ENCODE data around the gene CHRNB2. TPM values are rescaled to one million over a fixed set of nuclear protein-coding genes. Genes with fewer than 3 reads are reported as not detected.

CHRNB2 gene
- total and polyA plus RNA-seq, 2 donors (not counting 3 experiments of a cell fraction or from before 2014, with no cell fraction given) = not detected

DNA sequence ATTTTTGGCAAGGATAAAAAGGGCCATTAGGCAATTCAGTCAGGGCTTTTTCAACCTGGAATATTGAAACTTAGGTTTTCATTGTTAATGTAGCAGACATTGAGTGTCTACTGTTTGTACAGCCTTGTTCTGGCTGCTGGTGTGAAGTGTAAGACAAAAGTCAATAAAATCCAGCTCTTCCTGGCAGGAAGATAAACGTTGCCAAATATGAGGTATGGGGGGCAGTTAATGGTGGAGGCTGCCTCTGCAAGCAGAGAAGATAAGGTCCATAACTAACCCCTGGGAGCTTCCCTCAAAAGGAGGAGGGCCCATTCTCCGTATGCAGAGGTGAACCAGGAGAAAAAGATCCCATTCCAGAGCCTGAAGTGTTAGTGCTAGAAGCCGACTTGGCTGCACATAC, 45.9 kb upstream of the CHRNB2 start:
- Histone ChIP-seq H3K9me3 (replicated peaks; ENCODE audit: control insufficient read depth, insufficient read depth, low read length) (no peaks in the 10 kb centered on the region), H3K27me3 (ENCODE audit: control insufficient read depth in 2 of 2, insufficient read depth in 2 of 2, low read length in 2 of 2) (no peaks in the 10 kb centered on the region), H3K9me1 (replicated peaks; ENCODE audit: control insufficient read depth, extremely low read depth, insufficient read depth, low read length) (no peaks in the 10 kb centered on the region), H3K4me1 (ENCODE audit: control insufficient read depth, extremely low read depth, insufficient read depth, low read length) (peaks cover 18% of the 10 kb centered on the region), H2AFZ (ENCODE audit: low read depth, low read length) (no peak overlapping the region), H3K79me2 (ENCODE audit: control insufficient read depth, insufficient read depth, low read length) (no peaks in the 10 kb centered on the region), H3K36me3 (ENCODE audit: control insufficient read depth in 2 of 2, extremely low read depth in 1 of 2, insufficient read depth in 2 of 2, low read length in 2 of 2) (no peaks in the 10 kb centered on the region), H3K4me3 (replicated peaks in 1 of 3; ENCODE audit: insufficient read depth in 1 of 3, low read depth in 1 of 3, low read length in 3 of 3) (no peak overlapping the region), H3K4me2 (ENCODE audit: insufficient read depth, low read length) (no peak overlapping the region), H3K27ac (ENCODE audit: insufficient read depth, low read depth, low read length) (no peak overlapping the region), H4K20me1 (replicated peaks; ENCODE audit: control insufficient read depth, extremely low read depth, insufficient read depth, low read length) (no peaks in the 10 kb centered on the region), H3K9ac (replicated peaks; ENCODE audit: extremely low read depth, insufficient read depth, low read length) (no peak overlapping the region)
- peak; percentile 70 for DNase-seq (ENCODE audit: low read depth, low spot score)
- no peak for TF ChIP-seq MYC (IDR thresholded peaks at IDR 0.05; ENCODE audit: low read depth, low read length)
- TF ChIP-seq JUN (IDR thresholded peaks at IDR 0.05; ENCODE audit: borderline replicate concordance, insufficient read depth, insufficient read length, low read depth) = no peak
- TF ChIP-seq POLR2AphosphoS5 (IDR thresholded peaks at IDR 0.05; ENCODE audit: insufficient read depth, low read depth, low read length) = no peak
- no peak for TF ChIP-seq GATA2 (IDR thresholded peaks at IDR 0.05; ENCODE audit: insufficient read depth, insufficient read length, low read depth, low read length)
- no peak for TF ChIP-seq POLR2A (IDR thresholded peaks at IDR 0.05; ENCODE audit: low read depth, low read length)
- TF ChIP-seq EZH2 (IDR thresholded peaks at IDR 0.05; ENCODE audit: borderline replicate concordance, low read depth, low read length, severe bottlenecking) = no peak
- TF ChIP-seq CTCF (IDR thresholded peaks at IDR 0.05; ENCODE audit: extremely low read depth in 1 of 2, insufficient read depth in 1 of 2, low read depth in 1 of 2, low read length in 2 of 2) = no peak
- TF ChIP-seq FOS (IDR thresholded peaks at IDR 0.05; ENCODE audit: borderline replicate concordance, insufficient read depth, low read length) = no peak
- TF ChIP-seq, protein P1, sequence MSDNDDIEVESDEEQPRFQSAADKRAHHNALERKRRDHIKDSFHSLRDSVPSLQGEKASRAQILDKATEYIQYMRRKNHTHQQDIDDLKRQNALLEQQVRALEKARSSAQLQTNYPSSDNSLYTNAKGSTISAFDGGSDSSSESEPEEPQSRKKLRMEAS (IDR thresholded peaks at IDR 0.05; ENCODE audit: insufficient read depth, insufficient read length) = no peak
- dilution Hi-C loops (cut with MboI; ENCODE audit: extremely low pct_ligation_motif_present, low sequenced_read_pairs) (no loop called here), intact Hi-C loops (cut with micrococcal nuclease) (no loop called here)
- ChIA-PET CTCF (interaction anchor here (0.6 to 2.5 kb wide), 6 partner anchors 21 to 42 kb away, joined by 3 to 18 read pairs (median 5); no protein-coding TSS in a partner anchor), POLR2A (no interaction called here)
- BruUV-seq (replicated peaks) = no TSS peak
- FAIRE-seq = no peak
